Hematopoietic multipotent progenitor cell treated with erythropoietin and hydrocortisone succinate and interleukin-3 and kit ligand, for 15 days (in vitro differentiated cells): ENCODE data around the gene OSTN.
"Not testable (repeated sequence)": the region's sequence is repeated elsewhere in the genome, so short reads cannot be mapped to it uniquely, and the experiment has no call there.

ENCODE experiments used
- DNase-seq: peaks from one replicate; pipeline ENCODE4 v3.0.0-alpha.2; 2015; ENCODE audit warnings: low spot score

Gene OSTN

DNA sequence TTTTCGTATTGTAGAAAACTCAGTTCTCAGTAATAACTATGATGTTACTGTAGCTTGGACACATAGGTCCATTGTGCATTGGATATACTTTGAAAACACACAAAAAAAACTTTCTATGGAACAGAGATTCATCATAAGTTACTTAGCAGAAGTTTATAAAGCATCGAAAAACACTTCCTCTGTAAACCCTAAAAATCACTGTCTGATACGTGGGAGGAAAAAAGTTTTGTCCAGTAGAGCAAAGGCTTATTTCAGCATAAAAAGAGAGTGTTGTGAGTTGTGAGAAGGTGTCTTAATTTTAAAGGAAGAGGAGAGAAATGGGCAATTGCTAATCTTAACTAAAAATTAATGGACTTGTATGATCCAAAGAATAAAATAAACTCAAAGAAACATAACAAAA, 64.8 kb downstream of the OSTN start:
- no peak for DNase-seq

DNA sequence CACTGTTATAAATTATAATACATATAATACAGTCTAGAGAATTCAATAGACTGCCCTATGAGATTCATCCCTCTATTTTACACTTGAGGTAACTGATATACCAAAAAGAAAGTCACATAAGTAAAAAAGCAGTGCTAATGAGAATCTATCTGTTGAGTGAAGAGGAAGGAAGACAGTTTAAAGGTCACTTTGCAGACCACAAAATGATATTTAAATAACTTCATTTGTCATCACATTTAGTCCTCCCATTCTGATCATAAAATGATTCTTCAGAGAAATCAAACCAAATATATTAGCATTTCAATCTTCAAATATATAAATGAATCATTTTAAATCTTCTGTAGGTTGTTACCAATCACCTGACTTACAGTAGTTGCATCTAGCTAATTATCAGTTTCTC, 69.7 kb downstream of the OSTN start:
- DNase-seq, result no peak

DNA sequence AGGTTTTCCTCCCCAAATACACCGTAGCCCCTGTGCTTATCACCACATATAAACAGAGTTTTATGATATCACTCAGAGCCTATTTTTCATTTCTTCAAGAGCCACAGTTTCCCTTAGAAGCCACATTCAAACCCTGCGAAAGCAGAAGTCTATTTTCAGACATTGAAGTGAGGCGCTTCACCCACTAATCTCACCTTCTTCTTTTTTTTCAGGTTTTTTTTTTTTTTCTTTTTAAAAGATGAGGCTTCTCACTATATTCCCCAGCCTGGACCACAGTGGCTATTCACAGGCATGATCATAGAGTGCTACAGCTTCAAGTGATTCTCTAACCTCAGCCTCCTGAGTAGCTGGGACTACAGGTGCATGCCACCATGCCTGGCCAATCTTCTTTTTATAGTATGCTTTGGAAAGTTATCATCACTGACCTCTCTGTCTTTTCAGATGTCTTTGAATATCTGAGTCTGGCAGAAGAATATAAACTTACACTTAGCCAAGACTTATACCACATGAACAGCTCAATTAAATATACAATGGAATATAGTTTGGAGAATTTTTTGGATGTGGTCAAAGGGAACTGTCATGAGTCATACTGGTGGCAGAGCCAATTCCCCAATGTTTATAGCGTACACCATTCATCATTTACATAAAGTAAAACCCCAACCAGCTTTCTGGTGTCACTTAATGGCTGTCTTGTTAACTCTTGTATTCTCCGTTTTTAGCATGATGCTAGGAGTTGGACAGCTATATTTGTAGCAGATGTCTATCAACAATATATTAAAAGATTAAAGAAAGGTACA, 70.4 kb downstream of the OSTN start:
- DNase-seq, result no peak

GRCh38 chr3:191275244-191275643, 76.2 kb downstream of the OSTN start:
- not testable (repeated sequence) for DNase-seq

- DNase-seq, result no peak
Measured at GRCh38 chr3:191275751-191276150, 76.7 kb downstream of the OSTN start.

DNA sequence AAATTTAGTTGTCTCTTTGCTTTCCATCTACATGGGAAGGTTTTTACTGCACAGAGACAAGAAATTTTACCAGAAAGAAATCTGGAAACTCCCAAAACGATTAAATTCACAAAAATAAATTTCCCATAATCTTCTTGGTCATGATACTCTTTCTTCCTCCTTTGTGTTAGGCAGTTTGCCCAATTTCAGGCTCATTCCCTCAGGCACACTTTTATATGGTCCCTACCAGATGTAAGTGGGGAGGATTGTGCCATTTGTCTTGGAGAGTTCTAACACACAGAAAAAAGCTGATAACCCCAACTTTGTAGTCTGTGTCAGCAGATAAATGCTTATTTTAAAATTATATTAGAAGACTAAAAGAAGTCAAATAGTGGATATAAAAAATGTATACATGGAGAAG, 81.1 kb downstream of the OSTN start:
- DNase-seq, result no peak

DNA sequence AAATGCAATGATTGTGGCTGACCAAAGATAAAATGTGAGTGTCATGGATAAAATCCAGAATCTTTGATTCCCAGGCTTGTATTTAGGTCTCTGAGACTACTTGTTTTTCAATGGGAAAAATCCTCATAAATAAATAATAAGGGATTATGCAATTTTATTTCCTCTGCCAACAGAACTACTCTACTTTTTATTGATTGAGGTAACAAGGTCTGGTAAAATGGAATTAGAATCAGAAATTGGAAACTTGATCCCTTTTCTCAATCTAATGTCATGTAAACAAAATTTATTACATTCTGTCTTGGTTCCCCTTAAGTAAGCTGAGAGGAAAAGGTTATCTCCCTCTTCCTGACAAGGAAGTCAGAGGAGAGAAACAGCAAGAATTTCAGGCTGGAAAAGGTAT, 81.8 kb downstream of the OSTN start:
- DNase-seq, result no peak

DNA sequence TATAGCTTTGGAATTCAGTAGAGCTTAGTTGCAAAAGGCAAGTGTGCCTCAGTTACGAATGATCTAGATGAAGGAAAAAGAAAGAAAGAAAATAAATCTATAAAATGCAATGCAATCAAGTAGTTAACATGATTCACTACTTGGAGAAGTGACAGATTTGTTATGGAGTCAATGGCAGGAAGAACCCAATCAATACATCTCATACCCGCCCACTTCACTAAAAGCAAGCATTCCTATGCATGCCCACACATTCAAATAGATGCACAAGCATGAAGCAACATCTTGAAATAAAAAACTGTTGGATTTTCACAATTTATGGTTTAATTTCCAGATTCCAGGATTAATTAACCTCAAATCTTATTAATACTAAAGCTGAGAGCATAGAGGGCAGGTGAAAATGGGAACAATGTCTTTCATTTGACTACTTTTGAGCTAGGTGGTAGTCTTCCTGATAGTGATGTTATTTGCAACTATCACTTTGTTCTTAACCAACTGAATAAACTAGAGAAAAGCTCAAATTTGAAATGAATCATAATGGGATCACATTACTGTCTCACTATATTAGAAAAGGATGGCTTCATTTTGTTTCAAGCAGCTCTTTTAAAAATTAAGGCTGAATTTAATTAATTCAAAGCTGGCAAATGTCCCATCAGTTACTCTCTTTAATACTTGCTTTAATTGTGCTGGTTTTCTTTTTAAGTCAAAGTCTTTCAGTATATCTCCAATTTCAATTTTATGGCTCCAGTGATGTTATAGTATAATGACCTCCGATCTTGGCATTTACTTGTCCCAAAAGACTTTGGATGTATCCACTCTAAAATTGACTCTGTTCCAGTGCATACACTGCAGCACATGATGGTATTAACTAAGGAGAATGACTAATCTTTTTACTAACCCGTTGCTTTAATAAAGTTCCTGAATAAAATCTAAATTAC, 83.5 kb downstream of the OSTN start:
- DNase-seq, result no peak

GRCh38 chr3:191283400-191283799, 84.4 kb downstream of the OSTN start:
- DNase-seq, result no peak

DNA sequence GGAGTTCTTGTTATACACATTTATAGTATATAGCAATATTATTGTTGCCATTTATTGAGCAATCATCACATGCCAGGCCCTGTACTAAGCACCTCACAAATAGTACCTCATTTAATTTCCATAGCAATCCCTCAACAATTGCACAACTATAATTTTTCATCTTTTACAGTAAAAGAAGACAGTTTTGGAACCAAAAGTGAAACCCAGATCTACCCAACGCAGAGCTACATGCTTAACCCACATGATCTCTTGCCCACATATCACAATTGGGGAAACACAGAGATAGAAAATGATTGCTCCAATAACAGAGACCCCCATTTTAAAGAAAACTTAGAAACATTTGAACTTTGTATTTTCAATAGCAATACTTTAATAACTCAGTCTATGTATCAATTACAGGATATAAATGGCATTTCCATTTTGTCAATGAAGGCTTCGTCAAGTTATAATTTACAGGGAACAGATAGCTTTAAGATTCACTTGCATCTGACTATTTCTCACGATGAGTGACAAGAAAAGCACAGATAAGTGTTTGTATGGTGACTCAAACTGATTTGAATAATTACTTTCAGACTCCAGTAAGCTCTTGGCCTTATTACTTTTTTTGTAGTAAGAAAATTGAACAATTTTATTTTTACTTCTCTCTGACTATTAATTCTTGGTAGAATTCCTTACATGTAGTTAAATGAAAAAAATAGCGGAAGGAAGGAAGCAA, 91.4 kb downstream of the OSTN start:
- DNase-seq, result no peak

DNA sequence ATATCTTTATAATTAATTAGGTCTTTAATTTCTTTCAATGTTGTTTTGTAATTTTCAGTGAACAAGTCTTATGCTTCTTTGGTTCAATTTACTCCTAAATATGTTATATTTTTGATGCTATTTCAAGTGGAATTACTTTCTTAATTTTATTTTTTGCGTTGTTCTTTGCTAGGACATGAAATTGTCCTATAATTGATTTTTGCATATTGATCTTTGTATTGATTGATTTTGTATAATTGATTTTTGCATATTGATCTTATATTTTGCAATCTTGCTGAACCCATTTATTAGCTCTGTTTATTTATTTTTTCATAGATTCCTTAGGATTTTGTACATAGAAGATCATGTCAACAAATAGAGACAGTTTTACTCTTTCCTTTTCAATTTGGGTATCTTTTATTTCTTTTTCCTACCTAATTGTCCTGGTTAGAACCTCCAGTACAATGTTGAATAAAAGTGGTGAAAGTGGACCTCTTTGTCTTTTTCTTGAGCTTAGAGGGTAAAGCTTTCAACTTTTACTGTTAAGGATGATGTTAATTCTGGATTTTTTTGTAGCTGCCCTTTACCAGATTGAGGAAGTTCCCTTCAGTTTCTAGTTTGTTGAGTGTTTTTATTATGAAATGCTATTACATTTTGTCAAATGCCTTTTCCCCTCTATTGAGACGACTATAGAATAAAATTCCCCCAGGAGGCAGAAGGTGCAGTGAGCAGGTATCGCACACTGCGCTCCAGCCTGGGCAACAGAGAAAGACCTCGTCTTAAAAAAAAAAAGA, 93.4 kb downstream of the OSTN start:
- DNase-seq, result no peak

DNA sequence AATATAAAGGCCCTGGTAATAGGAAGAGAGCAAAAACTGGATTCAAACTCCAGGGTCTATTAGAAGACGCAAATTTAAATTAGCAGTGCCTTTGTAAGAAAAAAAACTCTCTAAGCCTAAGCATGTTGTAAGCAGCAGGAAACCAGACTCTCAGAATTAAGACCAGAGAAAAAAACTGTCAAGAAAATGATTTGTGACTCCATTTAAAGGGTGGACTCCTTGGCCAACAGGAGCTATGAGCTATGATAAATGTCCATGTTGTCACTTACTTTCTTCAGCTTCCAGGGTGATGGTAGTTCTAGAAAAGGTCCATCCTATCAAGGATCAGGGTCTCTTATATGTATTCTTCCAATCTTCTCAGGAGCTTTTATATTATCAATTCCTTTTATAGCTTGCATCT, 95.2 kb downstream of the OSTN start:
- no peak for DNase-seq

DNA sequence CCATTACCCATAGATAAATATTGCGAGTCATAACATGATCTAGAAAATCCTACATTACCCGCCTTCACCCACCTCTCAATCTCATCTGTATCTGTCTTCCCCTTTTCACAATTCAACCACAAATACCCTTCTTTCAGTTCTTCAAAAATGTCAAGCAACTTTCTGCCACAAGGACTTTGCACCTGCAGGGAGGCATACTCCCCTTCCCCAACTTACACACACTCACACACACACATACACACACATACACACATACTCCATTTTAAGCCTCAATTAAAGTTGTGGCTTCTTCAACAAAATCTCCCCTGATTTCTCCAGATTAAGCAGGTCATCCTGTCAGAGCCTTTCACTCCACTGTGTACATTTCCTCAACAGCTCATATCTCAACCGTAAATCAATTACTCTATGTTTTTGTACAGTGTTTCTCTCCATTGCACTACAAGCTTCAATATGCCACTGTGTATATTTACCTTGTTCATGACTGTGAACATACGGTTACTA, 97.0 kb downstream of the OSTN start:
- no peak for DNase-seq

- no peak for DNase-seq
Measured at GRCh38 chr3:191298846-191299245, 99.8 kb downstream of the OSTN start.

GRCh38 chr3:191300422-191300821, 101.4 kb downstream of the OSTN start:
- no peak for DNase-seq

DNA sequence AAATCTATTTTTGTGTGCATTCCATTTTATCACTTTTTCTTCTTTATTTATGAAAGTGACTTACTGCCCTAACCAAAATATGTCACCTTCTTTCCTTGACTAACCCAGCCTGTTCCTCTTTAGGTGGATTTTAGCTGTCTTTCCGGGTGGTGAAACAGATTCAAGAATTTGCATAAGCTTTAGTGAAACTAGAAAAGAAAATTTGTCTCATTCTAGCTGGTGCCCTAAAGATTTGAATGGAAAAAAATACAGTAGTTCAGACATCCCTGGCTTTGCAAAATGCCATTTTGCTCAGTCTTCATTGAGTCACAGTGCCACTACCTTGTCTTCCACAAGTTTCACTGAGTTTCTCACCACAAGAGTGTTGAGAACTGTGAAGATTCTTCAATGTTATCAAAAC, 102.0 kb downstream of the OSTN start:
- no peak for DNase-seq

DNA sequence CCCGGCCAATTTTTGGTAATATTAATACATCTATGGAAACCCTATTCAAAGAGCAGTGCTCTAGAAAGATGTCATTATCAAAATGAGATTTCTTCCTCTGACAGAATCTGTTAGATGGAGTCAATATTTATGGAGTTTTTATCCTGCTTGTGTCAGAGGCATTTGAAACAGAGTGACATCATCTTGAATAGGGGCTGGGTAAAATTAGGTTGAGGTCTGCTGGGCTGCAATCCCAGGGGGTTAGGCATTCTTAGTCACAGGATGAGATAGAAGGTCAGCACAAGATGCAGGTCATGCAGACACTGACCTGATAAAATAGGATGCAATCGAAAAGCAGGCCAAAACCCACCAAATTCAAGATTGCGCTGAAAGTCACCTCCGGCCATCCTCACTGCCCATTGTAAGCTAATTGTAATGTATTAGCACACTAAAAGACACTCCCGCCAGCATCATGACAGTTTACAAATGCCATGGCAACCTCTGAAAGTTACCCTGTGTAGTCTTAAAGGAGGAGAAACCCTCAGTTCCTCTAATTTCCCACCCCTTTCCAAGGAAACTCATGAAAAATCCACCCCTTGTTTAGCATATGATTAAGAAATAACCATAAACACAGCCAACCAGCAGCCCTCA, 102.9 kb downstream of the OSTN start:
- DNase-seq, result no peak

GRCh38 chr3:191302451-191302850, 103.4 kb downstream of the OSTN start:
- no peak for DNase-seq

DNA sequence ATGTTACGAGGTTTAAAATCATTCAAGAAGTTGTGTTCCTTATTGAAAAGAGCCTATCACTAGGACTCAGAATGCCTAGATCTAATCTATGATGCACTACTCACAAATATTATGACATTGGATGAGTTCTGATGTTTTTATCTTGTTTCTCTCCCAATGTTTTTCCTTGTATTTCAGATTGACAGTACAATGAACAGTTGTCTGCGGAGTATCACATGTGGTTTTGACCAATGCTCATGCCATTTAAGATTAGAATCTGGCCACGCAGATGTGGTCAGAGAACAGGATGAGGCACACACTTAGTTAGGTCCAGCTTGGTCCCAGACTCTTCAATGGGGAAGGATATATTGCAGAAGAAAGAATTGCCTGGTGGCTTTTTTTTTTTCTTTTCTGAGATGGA, 104.6 kb downstream of the OSTN start:
- no peak for DNase-seq

DNA sequence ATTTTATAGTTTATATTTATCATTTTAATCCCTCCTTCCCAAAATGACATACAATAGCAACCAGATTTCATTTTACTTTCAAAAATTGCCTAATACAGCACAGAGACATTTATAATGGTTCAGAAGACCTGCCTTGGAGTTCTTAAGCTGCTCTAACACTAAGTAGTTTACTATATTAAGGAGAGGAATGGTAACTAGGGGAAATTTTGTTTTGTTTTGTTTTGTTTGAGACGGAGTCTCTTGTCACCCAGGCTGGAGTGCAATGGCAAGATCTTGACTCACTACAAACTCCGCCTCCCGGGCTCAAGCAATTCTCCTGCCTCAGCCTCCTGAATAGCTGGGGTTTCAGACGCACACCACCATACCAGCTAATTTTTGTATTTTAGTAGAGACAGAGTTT, 107.4 kb downstream of the OSTN start:
- DNase-seq, result no peak

GRCh38 chr3:191307341-191307740, 108.3 kb downstream of the OSTN start:
- no peak for DNase-seq
